Osteoblast (primary cell): ENCODE data around the gene STAP2. TPM values are rescaled to one million over a fixed set of nuclear protein-coding genes. Genes with fewer than 3 reads are reported as not detected.

ENCODE experiments used
- DNase-seq: peaks from one replicate; pipeline ENCODE4 v3.0.0; 2011; ENCODE audit warnings: low spot score, mixed read lengths; ENCODE audit not compliant: insufficient read length; ENCODE audit errors: missing footprints
- H2AFZ ChIP-seq: 2 replicates; pipeline ENCODE4 v1.6.0; 2011; ENCODE audit warnings: mild to moderate bottlenecking, low read length
- H3K27ac ChIP-seq: 2 replicates; pipeline ENCODE4 v1.5.1; 2011; ENCODE audit warnings: mild to moderate bottlenecking, low read depth, low read length, moderate library complexity
- H3K27me3 ChIP-seq: 2 replicates; pipeline ENCODE4 v1.6.0; 2012; ENCODE audit warnings: mild to moderate bottlenecking, control low read depth, inconsistent platforms, low read length, moderate library complexity; ENCODE audit not compliant: insufficient read depth
- H3K36me3 ChIP-seq: 2 replicates; pipeline ENCODE4 v1.5.1; 2011; ENCODE audit warnings: mild to moderate bottlenecking, low read length, control low read depth, moderate library complexity; ENCODE audit not compliant: insufficient read depth
- H3K4me1 ChIP-seq: 2 replicates; pipeline ENCODE4 v1.5.1; 2011; ENCODE audit warnings: mild to moderate bottlenecking, low read length, control low read depth, moderate library complexity; ENCODE audit not compliant: insufficient read depth
- H3K4me2 ChIP-seq: 2 replicates; pipeline ENCODE4 v1.6.0; 2011; ENCODE audit warnings: mild to moderate bottlenecking, low read length; ENCODE audit not compliant: insufficient read depth
- H3K4me3 ChIP-seq: fragments of 200-600 bp; sonication (generic); 3 replicates; pipeline ENCODE4 v1.5.1; 2012; ENCODE audit warnings: mild to moderate bottlenecking, low read length, inconsistent platforms; ENCODE audit not compliant: insufficient read depth
- H3K79me2 ChIP-seq: 2 replicates; pipeline ENCODE4 v1.6.0; 2012; ENCODE audit warnings: mild to moderate bottlenecking, low read length, control low read depth, inconsistent platforms; ENCODE audit not compliant: insufficient read depth
- H3K9me3 ChIP-seq: 2 replicates; pipeline ENCODE4 v1.5.1; 2011; ENCODE audit warnings: low read depth, low read length, control low read depth
- H4K20me1 ChIP-seq: 2 replicates; pipeline ENCODE4 v1.6.0; 2012; ENCODE audit warnings: mild to moderate bottlenecking, low read length, control low read depth; ENCODE audit not compliant: insufficient read depth
- CTCF ChIP-seq: IDR thresholded peaks from 2 replicates; pipeline ENCODE4 v1.5.1; 2011; ENCODE audit warnings: mild to moderate bottlenecking, low read depth, low read length, moderate library complexity; ENCODE audit errors: extremely low read depth
- total RNA-seq: library from RNA; depleted of rRNA; stranded (reverse); fragments of >200 nt; gene quantifications from 2 replicates; pipeline ENCODE4 v1.2.3, GENCODE V29; 2012

The STAP2 gene
- total RNA-seq, 1 donor: 2.5 TPM

- Histone ChIP-seq H4K20me1 (peaks cover 29% of the 10 kb centered on the region), H3K4me1 (no peaks in the 10 kb centered on the region), H3K36me3 (peaks cover 63% of the 10 kb centered on the region), H3K79me2 (peaks cover 15% of the 10 kb centered on the region), H3K27ac (no peak overlapping the region), H3K27me3 (no peaks in the 10 kb centered on the region), H3K4me2 (no peak overlapping the region), H3K9me3 (no peaks in the 10 kb centered on the region), H2AFZ (no peak overlapping the region), H3K4me3 (no peak overlapping the region)
- DNase-seq: peak; percentile 66
- no peak for TF ChIP-seq CTCF
Measured at GRCh38 chr19:4361152-4362046, 22.8 kb upstream of the STAP2 start.

GRCh38 chr19:4360641-4361151 is 22.1 kb upstream of the STAP2 start:
- Histone ChIP-seq H3K9me3 (no peaks in the 10 kb centered on the region), H3K27me3 (no peaks in the 10 kb centered on the region), H3K4me3 (no peak overlapping the region), H3K4me1 (no peaks in the 10 kb centered on the region), H3K4me2 (no peak overlapping the region), H3K27ac (no peak overlapping the region), H4K20me1 (peaks cover 26% of the 10 kb centered on the region), H2AFZ (no peak overlapping the region), H3K79me2 (peaks cover 8% of the 10 kb centered on the region), H3K36me3 (peaks cover 56% of the 10 kb centered on the region)
- DNase-seq: peak; percentile 82
- TF ChIP-seq CTCF: no peak

- TF ChIP-seq CTCF: no peak
- no peaks in the 10 kb centered on the region for H3K27me3 ChIP-seq
- no peaks in the 10 kb centered on the region for H3K4me1 ChIP-seq
- peaks cover 51% of the 10 kb centered on the region for H3K36me3 ChIP-seq
- no peak overlapping the region for H3K27ac ChIP-seq
- no peak overlapping the region for H3K4me2 ChIP-seq
- H3K4me3 ChIP-seq: no peak overlapping the region
- H3K79me2 ChIP-seq: peaks cover 2% of the 10 kb centered on the region
- H4K20me1 ChIP-seq: peaks cover 23% of the 10 kb centered on the region
- H2AFZ ChIP-seq: no peak overlapping the region
- no peaks in the 10 kb centered on the region for H3K9me3 ChIP-seq
- DNase-seq: peak; percentile 80
Measured at GRCh38 chr19:4360081-4360569, 21.5 kb upstream of the STAP2 start.

GRCh38 chr19:4359627-4360000 is 21.0 kb upstream of the STAP2 start:
- peak; percentile 62 for DNase-seq
- Histone ChIP-seq H3K9me3 (no peaks in the 10 kb centered on the region), H3K27me3 (no peaks in the 10 kb centered on the region), H4K20me1 (peaks cover 21% of the 10 kb centered on the region), H3K27ac (no peak overlapping the region), H2AFZ (no peak overlapping the region), H3K4me1 (no peaks in the 10 kb centered on the region), H3K36me3 (peaks cover 48% of the 10 kb centered on the region), H3K4me3 (no peak overlapping the region), H3K4me2 (no peak overlapping the region), H3K79me2 (no peaks in the 10 kb centered on the region)
- TF ChIP-seq CTCF: no peak
